PFSK-1 (cell line): Measurements from ENCODE around the gene JMJD1C.

Experiments
- FOXP2 ChIP-seq: optimal IDR thresholded peaks from 2 replicates; pipeline ENCODE3; 2011; ENCODE audit warnings: borderline replicate concordance, control low read depth, inconsistent platforms; ENCODE audit not compliant: insufficient read depth; ENCODE audit errors: extremely low read length, extremely low read depth
- POLR2AphosphoS5 ChIP-seq: IDR thresholded peaks from 2 replicates; pipeline ENCODE4 v1.6.1; 2012; ENCODE audit warnings: low read depth, mild to moderate bottlenecking, control low read depth, low read length, moderate library complexity
- REST ChIP-seq, 2 experiments: IDR thresholded peaks; 2 replicates each; pipeline versions ENCODE4 v1.6.1 to v1.8.0; 2011 to 2012; ENCODE audit warnings: low read depth in 2 of 2, low read length in 2 of 2, control low read depth in 1 of 2, inconsistent platforms in 1 of 2, mild to moderate bottlenecking in 1 of 2, moderate library complexity in 1 of 2; ENCODE audit not compliant: insufficient read depth in 1 of 2
- SIN3A ChIP-seq: IDR thresholded peaks from 2 replicates; pipeline ENCODE4 v1.6.1; 2012; ENCODE audit warnings: mild to moderate bottlenecking, low read length, moderate library complexity, borderline replicate concordance; ENCODE audit not compliant: insufficient read depth
- TAF1 ChIP-seq: IDR thresholded peaks from 2 replicates; pipeline ENCODE4 v1.6.1; 2012; ENCODE audit warnings: low read length, control low read depth, borderline replicate concordance; ENCODE audit not compliant: insufficient read depth

The JMJD1C gene

GRCh38 chr10:63253040-63253439 is 212.7 kb downstream of the JMJD1C start:
- TF ChIP-seq TAF1 (no peak), SIN3A (no peak), REST (IDR thresholded peaks at IDR 0.05; ENCODE audit: insufficient read depth in 1 of 2, low read depth in 2 of 2, low read length in 2 of 2) (no peak), FOXP2 (no peak)

- TF ChIP-seq TAF1 (no peak), POLR2AphosphoS5 (no peak)
These were observed 213.5 kb downstream of the JMJD1C start for GRCh38 chr10:63252095-63252762.

- no peak for TF ChIP-seq SIN3A
- TF ChIP-seq REST (IDR thresholded peaks at IDR 0.05; ENCODE audit: insufficient read depth in 1 of 2, low read depth in 2 of 2, low read length in 2 of 2) = no peak
- no peak for TF ChIP-seq TAF1
- TF ChIP-seq FOXP2 = no peak
- no peak for TF ChIP-seq POLR2AphosphoS5
These were observed 215.7 kb downstream of the JMJD1C start for GRCh38 chr10:63250032-63250431.

GRCh38 chr10:63247771-63248170 is 218.0 kb downstream of the JMJD1C start:
- no peak for TF ChIP-seq TAF1
- TF ChIP-seq REST (IDR thresholded peaks at IDR 0.05; ENCODE audit: insufficient read depth in 1 of 2, low read depth in 2 of 2, low read length in 2 of 2) = no peak
- no peak for TF ChIP-seq SIN3A
- TF ChIP-seq POLR2AphosphoS5 = no peak
- TF ChIP-seq FOXP2 = no peak

GRCh38 chr10:63246356-63246755 is 219.4 kb downstream of the JMJD1C start:
- no peak for TF ChIP-seq FOXP2
- no peak for TF ChIP-seq SIN3A
- no peak for TF ChIP-seq TAF1
- no peak for TF ChIP-seq REST (IDR thresholded peaks at IDR 0.05; ENCODE audit: insufficient read depth in 1 of 2, low read depth in 2 of 2, low read length in 2 of 2)
- TF ChIP-seq POLR2AphosphoS5 = no peak
